H1 (cell line): ENCODE data around the gene MOB1B.

ENCODE experiments used
- EP300 ChIP-seq, 2 experiments: IDR thresholded peaks; 1 replicate in 1 of 2; 2 replicates in 1 of 2; pipeline ENCODE4 v1.6.1; 2011 to 2012; ENCODE audit warnings: low read depth in 2 of 2, low read length in 2 of 2, mild to moderate bottlenecking in 2 of 2, borderline replicate concordance in 1 of 2, inconsistent platforms in 1 of 2, moderate library complexity in 1 of 2
- EZH2 ChIP-seq: fragments of 200-600 bp; sonication (generic); IDR thresholded peaks from 2 replicates; pipeline ENCODE4 v1.7.1; 2012; ENCODE audit warnings: low read depth, mild to moderate bottlenecking, moderate library complexity, low read length, inconsistent platforms; ENCODE audit not compliant: severe bottlenecking
- FOSL1 ChIP-seq: IDR thresholded peaks from 2 replicates; pipeline ENCODE4 v1.6.1; 2011; ENCODE audit warnings: mild to moderate bottlenecking, low read depth, low read length, moderate library complexity; ENCODE audit not compliant: insufficient read depth
- GABPA ChIP-seq: IDR thresholded peaks from 2 replicates; pipeline ENCODE4 v1.6.1; 2011; ENCODE audit warnings: mild to moderate bottlenecking, low read length, moderate library complexity, borderline replicate concordance; ENCODE audit not compliant: insufficient read depth
- KDM1A ChIP-seq: fragments of 200-600, 300-600 bp; sonication (generic); IDR thresholded peaks from 2 replicates; pipeline ENCODE4 v1.7.1; 2016; ENCODE audit warnings: mild to moderate bottlenecking, low read length, borderline replicate concordance
- PHF8 ChIP-seq: fragments of 200-600 bp; sonication (generic); conservative IDR thresholded peaks from 2 replicates; pipeline ENCODE4 v1.7.1; 2012; ENCODE audit warnings: low read depth, mild to moderate bottlenecking, inconsistent platforms, low read length, moderate library complexity
- POLR2A ChIP-seq, 2 experiments: IDR thresholded peaks; 1 replicate in 1 of 2; 2 replicates in 1 of 2; pipeline ENCODE4 v1.6.1; 2011; ENCODE audit warnings: low read depth in 2 of 2, low read length in 2 of 2, mild to moderate bottlenecking in 2 of 2; ENCODE audit errors: control extremely low read depth in 1 of 2
- POLR2AphosphoS5 ChIP-seq: IDR thresholded peaks from 2 replicates; pipeline ENCODE4 v1.6.1; 2011; ENCODE audit warnings: low read depth, low read length
- RAD21 ChIP-seq, 2 experiments: IDR thresholded peaks in 1 of 2; conservative IDR thresholded peaks in 1 of 2; 2 replicates each; pipeline ENCODE4 v1.6.1; 2011; ENCODE audit warnings: low read depth in 2 of 2, low read length in 2 of 2, improper control_type of control experiment in 1 of 2, inconsistent platforms in 1 of 2, mild to moderate bottlenecking in 1 of 2, moderate library complexity in 1 of 2
- SUZ12 ChIP-seq: fragments of 200-600 bp; sonication (generic); IDR thresholded peaks from 2 replicates; pipeline ENCODE4 v1.6.1; 2012; ENCODE audit warnings: mild to moderate bottlenecking, inconsistent platforms, low read length, moderate library complexity, mixed read lengths
- TF ChIP-seq, protein P1 (sequence below): IDR thresholded peaks from 2 replicates; pipeline ENCODE4 v1.6.1; 2011; ENCODE audit warnings: low read length, improper control_type of control experiment
- TF ChIP-seq, protein P2 (sequence below): IDR thresholded peaks from 2 replicates; pipeline ENCODE4 v1.6.1; 2012; ENCODE audit warnings: inconsistent platforms
- TF ChIP-seq, protein P3 (sequence below), 3 experiments: IDR thresholded peaks; 1 replicate in 2 of 3; 2 replicates in 1 of 3; pipeline versions ENCODE4 v1.5.1 to v1.6.1; 2011; ENCODE audit warnings: low read length in 3 of 3, mild to moderate bottlenecking in 3 of 3, inconsistent platforms in 2 of 3, low read depth in 1 of 3, moderate library complexity in 1 of 3; ENCODE audit not compliant: insufficient read depth in 1 of 3; ENCODE audit errors: control extremely low read depth in 1 of 3
- TF ChIP-seq, protein P4 (sequence below): IDR thresholded peaks from 2 replicates; pipeline ENCODE4 v1.6.1; 2012; ENCODE audit warnings: inconsistent platforms

DNA sequence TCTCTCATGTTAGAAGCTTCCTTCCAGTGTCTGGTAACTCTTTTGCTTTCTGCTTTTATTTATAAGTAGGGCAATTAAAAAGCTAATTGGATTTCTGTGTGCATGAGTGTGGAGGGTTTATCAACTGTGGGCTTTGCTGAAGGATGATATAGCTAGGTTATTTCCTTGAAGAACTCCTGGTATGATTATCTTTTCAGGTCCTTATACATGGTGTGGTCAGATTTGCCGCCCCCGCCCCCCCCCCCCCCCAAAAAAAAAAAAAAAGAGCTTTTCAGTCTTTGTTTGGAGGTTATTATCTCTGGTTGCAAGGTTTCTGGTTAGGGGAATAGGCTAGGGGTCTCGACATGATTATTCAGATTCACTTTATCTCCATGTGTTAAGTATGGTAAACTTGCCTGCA is 35.9 kb downstream of the MOB1B start:
- TF ChIP-seq KDM1A, result no peak
- TF ChIP-seq, protein P1, sequence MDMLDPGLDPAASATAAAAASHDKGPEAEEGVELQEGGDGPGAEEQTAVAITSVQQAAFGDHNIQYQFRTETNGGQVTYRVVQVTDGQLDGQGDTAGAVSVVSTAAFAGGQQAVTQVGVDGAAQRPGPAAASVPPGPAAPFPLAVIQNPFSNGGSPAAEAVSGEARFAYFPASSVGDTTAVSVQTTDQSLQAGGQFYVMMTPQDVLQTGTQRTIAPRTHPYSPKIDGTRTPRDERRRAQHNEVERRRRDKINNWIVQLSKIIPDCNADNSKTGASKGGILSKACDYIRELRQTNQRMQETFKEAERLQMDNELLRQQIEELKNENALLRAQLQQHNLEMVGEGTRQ, result no peak
- TF ChIP-seq, protein P2, sequence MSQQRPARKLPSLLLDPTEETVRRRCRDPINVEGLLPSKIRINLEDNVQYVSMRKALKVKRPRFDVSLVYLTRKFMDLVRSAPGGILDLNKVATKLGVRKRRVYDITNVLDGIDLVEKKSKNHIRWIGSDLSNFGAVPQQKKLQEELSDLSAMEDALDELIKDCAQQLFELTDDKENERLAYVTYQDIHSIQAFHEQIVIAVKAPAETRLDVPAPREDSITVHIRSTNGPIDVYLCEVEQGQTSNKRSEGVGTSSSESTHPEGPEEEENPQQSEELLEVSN, result no peak
- no peak for TF ChIP-seq POLR2AphosphoS5
- TF ChIP-seq, protein P3, sequence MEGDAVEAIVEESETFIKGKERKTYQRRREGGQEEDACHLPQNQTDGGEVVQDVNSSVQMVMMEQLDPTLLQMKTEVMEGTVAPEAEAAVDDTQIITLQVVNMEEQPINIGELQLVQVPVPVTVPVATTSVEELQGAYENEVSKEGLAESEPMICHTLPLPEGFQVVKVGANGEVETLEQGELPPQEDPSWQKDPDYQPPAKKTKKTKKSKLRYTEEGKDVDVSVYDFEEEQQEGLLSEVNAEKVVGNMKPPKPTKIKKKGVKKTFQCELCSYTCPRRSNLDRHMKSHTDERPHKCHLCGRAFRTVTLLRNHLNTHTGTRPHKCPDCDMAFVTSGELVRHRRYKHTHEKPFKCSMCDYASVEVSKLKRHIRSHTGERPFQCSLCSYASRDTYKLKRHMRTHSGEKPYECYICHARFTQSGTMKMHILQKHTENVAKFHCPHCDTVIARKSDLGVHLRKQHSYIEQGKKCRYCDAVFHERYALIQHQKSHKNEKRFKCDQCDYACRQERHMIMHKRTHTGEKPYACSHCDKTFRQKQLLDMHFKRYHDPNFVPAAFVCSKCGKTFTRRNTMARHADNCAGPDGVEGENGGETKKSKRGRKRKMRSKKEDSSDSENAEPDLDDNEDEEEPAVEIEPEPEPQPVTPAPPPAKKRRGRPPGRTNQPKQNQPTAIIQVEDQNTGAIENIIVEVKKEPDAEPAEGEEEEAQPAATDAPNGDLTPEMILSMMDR (IDR thresholded peaks at IDR 0.05; ENCODE audit: control extremely low read depth in 1 of 3, insufficient read depth in 1 of 3, low read depth in 1 of 3, low read length in 3 of 3), result no peak
- TF ChIP-seq, protein P4, sequence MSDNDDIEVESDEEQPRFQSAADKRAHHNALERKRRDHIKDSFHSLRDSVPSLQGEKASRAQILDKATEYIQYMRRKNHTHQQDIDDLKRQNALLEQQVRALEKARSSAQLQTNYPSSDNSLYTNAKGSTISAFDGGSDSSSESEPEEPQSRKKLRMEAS, result no peak
- no peak for TF ChIP-seq PHF8
- TF ChIP-seq POLR2A (IDR thresholded peaks at IDR 0.05; ENCODE audit: control extremely low read depth in 1 of 2, low read depth in 2 of 2, low read length in 2 of 2), result no peak
- no peak for TF ChIP-seq FOSL1
- no peak for TF ChIP-seq RAD21 (IDR thresholded peaks at IDR 0.05 in 1 of 2, conservative IDR thresholded peaks at IDR 0.05 in 1 of 2; ENCODE audit: low read depth in 2 of 2, low read length in 2 of 2)
- TF ChIP-seq GABPA, result no peak
- no peak for TF ChIP-seq SUZ12
- no peak for TF ChIP-seq EZH2
- no peak for TF ChIP-seq EP300 (IDR thresholded peaks at IDR 0.05; ENCODE audit: borderline replicate concordance in 1 of 2, low read depth in 2 of 2, low read length in 2 of 2)
